ENCODE data around the gene BCAR1. TPM values are rescaled to one million over a fixed set of nuclear protein-coding genes. Genes with fewer than 3 reads are reported as not detected.

The BCAR1 gene
- total RNA-seq, 4 donors from 2014 or later, result 51.1 to 89.9 (median 71.3) TPM

- DNase-seq, result no peak
- 81 to 88% methylated on average over 23 to 39 of the region's 48 CpGs for WGBS, 2 donors
- Histone ChIP-seq H3K36me3 (peaks cover 25 to 33% of the 10 kb centered on the region in 2 donors), H3K9me3 (no peaks in the 10 kb centered on the region), H3K4me3 (replicated peaks in 1 of 3) (no peak overlapping the region), H3K27ac (no peak overlapping the region), H3K27me3 (no peaks in the 10 kb centered on the region), H3K4me1 (peaks cover 0 to 14% of the 10 kb centered on the region in 2 donors)
- intact Hi-C loops (cut with DNase I), result loop anchor here (5.0 kb wide), 1 partner anchor 32 kb away; no protein-coding TSS in a partner anchor
- TF ChIP-seq POLR2A (IDR thresholded peaks at IDR 0.05) (no peak), CTCF (IDR thresholded peaks at IDR 0.05) (no peak)
These were observed 22.0 kb downstream of the BCAR1 start for GRCh38 chr16:75229172-75230031.

DNA sequence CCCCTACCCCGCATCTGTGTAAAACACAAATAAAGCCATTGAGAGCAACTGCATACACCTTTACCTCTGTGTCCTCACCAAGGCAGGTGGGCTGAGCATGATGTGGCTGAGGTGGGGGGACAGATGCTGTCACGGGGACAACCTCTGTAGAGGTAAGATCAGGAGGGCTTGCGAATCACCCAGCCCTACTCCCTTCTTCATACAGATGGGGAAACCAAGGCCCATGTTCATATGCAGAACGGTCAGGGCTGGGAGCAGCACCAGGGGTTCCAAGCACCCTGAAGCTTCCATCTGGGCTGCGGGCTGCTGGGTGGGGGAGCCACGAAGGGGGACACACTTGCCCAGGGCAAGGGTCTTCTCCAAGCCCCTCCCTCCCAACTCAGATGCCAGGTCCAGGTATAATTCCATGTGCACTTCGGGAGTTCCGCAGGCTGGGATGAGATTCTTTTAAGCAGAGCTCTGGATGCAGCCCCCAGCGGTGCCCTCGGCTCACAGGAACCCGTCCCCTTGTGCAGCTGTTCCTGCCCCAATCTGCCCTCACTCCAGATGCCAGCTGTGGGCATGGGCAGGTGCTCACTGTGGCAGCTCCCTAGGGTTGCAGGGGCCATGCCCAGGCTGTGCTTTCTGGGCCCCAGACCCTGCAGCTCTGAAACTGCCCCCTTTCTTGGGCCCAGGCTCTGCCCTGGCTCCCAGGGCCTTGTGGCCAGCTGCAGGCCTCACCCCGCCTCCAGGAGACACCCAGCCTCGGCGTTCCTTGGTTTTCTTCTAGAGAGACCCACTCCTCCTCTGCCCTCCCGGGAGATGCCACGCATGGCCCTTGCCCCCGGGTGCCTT, 23.1 kb downstream of the BCAR1 start:
- intact Hi-C loops (cut with DNase I), result no loop called here
- WGBS, 2 donors, result 91% methylated on average over 10 to 14 of the region's 17 CpGs
- Histone ChIP-seq H3K9me3 (no peaks in the 10 kb centered on the region), H3K4me3 (replicated peaks in 1 of 3) (no peak overlapping the region), H3K4me1 (peaks cover 0 to 4% of the 10 kb centered on the region in 2 donors), H3K27ac (no peak overlapping the region), H3K36me3 (peaks cover 23 to 29% of the 10 kb centered on the region in 2 donors), H3K27me3 (no peaks in the 10 kb centered on the region)
- no peak for TF ChIP-seq POLR2A (IDR thresholded peaks at IDR 0.05)
- no peak for TF ChIP-seq CTCF (IDR thresholded peaks at IDR 0.05)
- DNase-seq, result no peak

DNA sequence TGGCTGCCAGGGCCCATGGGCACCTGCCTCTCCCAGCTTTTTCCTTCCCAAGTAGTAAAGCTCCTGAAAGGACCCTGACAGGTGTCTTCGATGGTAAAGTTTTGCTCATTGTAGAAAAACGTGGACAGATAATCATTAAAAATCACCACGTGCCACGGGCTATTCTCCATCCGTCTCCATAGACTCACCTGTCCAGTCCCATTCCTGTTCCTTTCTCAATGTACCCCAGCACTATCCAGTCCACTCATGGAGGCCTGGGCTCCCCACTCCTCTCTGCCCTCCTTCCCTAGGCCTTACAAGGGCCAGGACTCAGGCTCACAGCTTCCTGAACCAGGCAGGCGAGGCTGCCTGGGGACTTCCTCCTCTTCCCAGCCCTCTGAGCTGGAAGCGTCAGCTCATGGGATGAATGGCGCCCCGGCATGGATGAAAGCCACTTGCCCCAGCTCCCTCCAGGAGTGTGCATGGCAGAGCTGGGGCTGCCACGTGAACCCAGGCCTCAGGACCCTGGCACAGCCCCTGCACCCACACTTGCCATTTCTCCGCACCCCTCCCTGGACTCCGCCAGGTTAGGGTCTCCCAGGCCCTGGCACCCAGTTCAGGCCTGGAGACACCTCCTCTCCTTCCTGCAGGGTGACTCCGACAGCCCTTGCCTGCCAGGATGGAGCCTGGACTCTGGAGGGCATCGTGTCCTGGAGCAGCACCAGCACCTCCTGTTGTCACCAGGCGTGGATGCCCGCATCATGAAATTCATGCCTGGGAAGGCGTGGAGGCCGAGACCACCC, 23.9 kb downstream of the BCAR1 start:
- intact Hi-C loops (cut with DNase I), result loop anchor here (2.0 kb wide), 1 partner anchor 21 kb away; the partner anchor contains the start of gene CTRB2
- no peak overlapping the region for H3K4me3 ChIP-seq (replicated peaks in 1 of 3)
- TF ChIP-seq CTCF (IDR thresholded peaks at IDR 0.05) (no peak), POLR2A (IDR thresholded peaks at IDR 0.05) (no peak)
- no peaks in the 10 kb centered on the region for H3K9me3 ChIP-seq
- WGBS, 2 donors, result 85 to 87% methylated on average over 9 to 17 of the region's 18 CpGs
- DNase-seq, result no peak
- peaks cover 0 to 4% of the 10 kb centered on the region in 2 donors for H3K4me1 ChIP-seq
- H3K36me3 ChIP-seq, result peaks cover 20 to 23% of the 10 kb centered on the region in 2 donors
- no peaks in the 10 kb centered on the region for H3K27me3 ChIP-seq
- no peak overlapping the region for H3K27ac ChIP-seq

DNA sequence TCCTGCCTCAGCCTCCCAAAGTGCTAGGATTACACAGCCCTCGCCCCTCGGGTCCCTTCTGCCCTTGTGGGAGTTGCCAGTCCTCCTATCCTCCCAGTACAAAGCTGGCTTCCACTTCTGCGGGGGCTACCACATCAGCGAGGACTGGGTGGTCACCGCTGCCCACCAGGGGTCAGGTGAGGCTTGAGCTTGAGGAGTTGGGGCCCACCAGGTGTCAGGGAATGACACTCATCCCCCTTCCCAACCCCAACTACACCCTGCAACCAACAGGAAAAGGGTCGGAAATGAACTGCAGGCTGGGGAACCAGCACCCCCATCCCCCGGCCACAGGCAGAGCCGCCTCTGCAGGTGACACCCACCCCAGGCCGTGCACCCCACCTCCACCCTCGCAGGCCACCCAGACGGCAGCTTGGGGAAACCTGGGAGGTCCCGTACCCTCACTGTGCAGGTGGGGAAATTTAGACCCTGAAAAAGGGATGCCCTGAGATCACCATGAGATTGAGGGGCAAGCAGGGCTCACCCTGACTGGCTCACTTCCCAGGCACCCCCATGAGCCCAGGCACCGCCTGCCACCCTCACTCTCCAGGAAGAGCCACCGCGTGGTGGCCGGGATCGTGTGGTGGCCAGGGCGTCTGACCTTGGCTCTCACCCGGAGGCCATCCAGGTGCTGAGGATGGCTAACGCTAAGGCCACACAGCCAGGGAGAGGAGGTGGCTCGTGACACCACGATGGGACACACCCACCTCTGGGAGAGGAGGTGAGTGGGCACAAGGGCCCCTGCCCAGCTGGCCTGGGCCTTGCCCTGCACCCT, 24.7 kb downstream of the BCAR1 start:
- Histone ChIP-seq H3K36me3 (peaks cover 18 to 20% of the 10 kb centered on the region in 2 donors), H3K4me3 (replicated peaks in 1 of 3) (no peak overlapping the region), H3K4me1 (peaks cover 0 to 4% of the 10 kb centered on the region in 2 donors), H3K27me3 (no peaks in the 10 kb centered on the region), H3K27ac (no peak overlapping the region), H3K9me3 (no peaks in the 10 kb centered on the region)
- TF ChIP-seq POLR2A (IDR thresholded peaks at IDR 0.05) (no peak), CTCF (IDR thresholded peaks at IDR 0.05) (no peak)
- intact Hi-C loops (cut with DNase I), result loop anchor here (2.0 kb wide), 1 partner anchor 20 kb away; the partner anchor contains the start of gene CTRB2
- 74 to 80% methylated on average over 10 to 11 of the region's 22 CpGs for WGBS, 2 donors
- DNase-seq, result no peak
